M059J (cell line): ENCODE data around the gene DAPK2. TPM values are rescaled to one million over a fixed set of nuclear protein-coding genes. Genes with fewer than 3 reads are reported as not detected.
"Not testable (repeated sequence)": the region's sequence is repeated elsewhere in the genome, so short reads cannot be mapped to it uniquely, and the experiment has no call there.

Source experiments
- DNase-seq: peaks from one replicate; pipeline ENCODE4 v3.0.0-alpha.2; 2012; ENCODE audit warnings: low read depth
- total RNA-seq: library from RNA; depleted of rRNA; stranded (reverse); fragments of >200 nt; shearing (Covaris generic); gene quantifications from 2 replicates; pipeline ENCODE4 v1.2.3, GENCODE V29; 2014

Gene DAPK2
- total RNA-seq, 1 experiment from 2014 or later, result 7.3 TPM

- no peak for DNase-seq
These were observed 72.3 kb downstream of the DAPK2 start for GRCh38 chr15:63974021-63974420.

GRCh38 chr15:63973212-63974009 is 72.9 kb downstream of the DAPK2 start:
- peak; percentile 19 for DNase-seq

DNA sequence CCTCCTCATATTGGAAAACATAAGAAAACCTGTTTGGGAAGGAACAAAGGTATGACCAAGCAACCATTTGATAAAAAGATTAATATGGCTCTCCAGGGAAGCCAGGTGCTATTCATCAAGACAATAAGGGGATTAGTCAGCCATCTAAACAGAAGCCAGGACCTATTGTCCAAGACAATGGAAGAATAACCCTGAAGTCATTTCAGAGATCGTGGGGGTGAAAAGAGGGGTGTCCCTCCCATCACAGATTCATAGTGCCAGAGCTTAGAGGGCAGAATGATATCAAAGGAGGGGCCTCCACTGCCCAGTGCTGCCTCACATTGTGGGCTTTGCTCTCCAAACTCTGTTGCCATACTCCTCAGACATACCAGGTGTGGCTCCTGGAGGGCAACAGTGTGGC is 73.5 kb downstream of the DAPK2 start:
- no peak for DNase-seq

DNA sequence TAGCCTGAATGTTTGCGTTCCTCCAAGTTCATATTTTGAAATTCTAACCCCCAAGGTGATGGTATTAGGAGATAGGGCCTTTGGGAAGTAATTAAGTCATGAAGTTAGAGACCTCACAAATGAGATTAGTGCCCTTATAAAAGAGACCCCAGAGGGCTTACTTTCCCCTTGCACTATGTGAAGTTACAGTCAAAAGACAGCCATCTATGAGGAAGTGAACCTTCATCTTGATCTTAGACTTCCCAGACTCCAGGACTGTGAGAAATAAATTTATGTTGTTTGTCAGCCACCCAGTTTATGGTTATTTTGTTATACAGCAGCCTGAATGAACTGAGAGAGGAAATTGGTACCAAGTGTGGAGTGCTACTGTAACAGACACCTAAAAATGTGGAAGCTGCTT is 74.4 kb downstream of the DAPK2 start:
- no peak for DNase-seq

GRCh38 chr15:63971427-63971805 is 74.9 kb downstream of the DAPK2 start:
- DNase-seq, result no peak

DNA sequence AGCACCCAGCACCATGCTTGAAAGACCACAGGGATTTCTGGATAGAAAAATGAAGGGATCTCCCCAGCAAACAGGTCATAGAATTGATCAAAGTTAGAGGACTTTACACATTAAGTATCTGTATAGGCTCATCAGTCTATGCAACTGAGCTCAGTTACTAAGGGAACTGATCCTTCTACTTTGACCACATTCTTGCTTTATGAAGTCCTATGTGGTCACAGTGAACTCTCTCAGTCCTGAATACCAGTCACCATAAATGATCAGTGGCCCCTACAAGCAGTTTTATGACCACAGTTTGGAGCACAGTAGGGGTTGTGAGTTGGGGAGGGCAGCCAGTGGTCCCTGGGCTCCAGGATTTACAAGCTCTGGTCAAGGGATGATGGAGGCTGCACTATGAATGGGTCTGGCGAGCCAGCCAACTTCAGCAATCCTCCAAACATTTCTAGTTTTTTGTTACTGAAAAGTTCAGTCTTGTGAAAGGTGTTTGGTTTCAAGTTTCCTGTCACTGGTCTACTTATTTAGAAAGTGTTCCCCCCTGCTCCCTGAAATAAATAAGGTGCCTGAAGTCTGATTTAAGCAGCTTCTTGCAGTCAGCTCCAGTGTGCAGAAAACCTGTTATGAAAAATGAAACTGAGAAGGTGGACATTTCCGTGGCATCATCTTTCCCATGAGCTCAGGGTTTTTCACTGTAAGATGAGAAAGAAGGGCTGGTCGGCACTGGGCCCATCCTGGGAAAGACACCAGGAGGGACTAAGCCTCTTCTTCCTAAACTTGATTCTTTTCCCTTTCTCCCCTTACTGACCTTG is 75.5 kb downstream of the DAPK2 start:
- no peak for DNase-seq

DNA sequence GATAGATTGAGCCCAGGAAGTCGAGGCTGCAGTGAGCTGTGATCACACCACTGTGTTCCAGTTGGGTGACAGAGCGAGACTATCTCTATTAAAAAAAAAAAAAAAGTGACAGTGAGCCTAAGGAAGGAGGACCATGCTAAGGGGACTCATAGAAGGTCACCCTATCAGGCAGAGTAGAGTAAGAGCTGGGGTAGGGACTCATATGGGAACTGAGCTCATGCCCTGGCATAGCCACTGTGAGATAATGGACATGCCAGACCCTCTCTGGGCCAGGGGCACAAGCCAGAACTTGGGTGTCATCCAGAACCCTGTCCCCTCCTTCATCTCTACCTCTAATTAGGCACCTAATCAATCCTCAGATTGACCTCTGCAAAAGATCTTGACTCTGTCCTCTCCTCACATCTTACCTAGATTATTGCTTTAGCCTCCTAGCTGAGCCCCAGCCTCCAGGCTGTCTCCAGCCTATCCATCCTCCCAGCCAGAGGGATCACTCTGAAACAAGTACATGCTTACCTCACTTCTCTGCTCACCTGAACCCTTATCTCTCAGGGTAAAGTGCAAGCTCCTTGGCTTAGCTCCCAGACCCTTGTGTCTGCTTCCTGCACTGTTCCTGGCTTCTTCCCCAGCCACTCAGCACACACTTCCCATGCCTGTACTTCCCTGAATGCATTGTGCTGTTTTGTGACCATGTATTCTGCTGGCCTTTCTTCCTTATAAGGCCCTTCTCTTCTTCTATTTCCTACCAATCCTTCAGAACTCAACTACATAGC is 76.4 kb downstream of the DAPK2 start:
- DNase-seq, result no peak

GRCh38 chr15:63968700-63969099 is 77.6 kb downstream of the DAPK2 start:
- DNase-seq, result no peak

- no peak for DNase-seq
These were observed 78.2 kb downstream of the DAPK2 start for GRCh38 chr15:63968122-63968524.

- DNase-seq, result no peak
These were observed 78.7 kb downstream of the DAPK2 start for GRCh38 chr15:63967616-63968015.

GRCh38 chr15:63962947-63963721 is 83.2 kb downstream of the DAPK2 start:
- not testable (repeated sequence) for DNase-seq

- DNase-seq, result no peak
These were observed 92.8 kb downstream of the DAPK2 start for GRCh38 chr15:63953524-63953923.

GRCh38 chr15:63950911-63951481 is 95.3 kb downstream of the DAPK2 start:
- DNase-seq, result peak; percentile 90

GRCh38 chr15:63948971-63949370 is 97.3 kb downstream of the DAPK2 start:
- peak; percentile 80 for DNase-seq

DNA sequence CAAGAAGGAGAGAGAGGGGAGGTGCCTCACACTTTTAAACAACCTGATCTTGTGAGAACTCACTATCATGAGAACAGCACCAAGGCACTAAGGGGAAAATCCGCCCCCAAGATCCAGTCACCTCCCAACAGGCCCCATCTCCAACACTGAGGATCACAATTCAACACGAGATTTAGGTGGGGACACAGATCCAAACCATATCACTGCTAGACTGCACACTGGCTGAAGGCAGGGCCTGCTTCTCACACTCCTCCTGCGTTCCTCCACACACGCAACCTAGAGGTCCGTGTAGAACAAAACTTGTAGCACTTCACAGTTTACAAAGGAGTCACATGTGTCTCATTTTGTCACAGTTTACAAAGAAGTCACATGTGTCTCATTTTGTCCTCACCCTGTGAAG is 97.8 kb downstream of the DAPK2 start:
- DNase-seq, result no peak

- no peak for DNase-seq
These were observed 99.1 kb downstream of the DAPK2 start for GRCh38 chr15:63947228-63947627.

DNA sequence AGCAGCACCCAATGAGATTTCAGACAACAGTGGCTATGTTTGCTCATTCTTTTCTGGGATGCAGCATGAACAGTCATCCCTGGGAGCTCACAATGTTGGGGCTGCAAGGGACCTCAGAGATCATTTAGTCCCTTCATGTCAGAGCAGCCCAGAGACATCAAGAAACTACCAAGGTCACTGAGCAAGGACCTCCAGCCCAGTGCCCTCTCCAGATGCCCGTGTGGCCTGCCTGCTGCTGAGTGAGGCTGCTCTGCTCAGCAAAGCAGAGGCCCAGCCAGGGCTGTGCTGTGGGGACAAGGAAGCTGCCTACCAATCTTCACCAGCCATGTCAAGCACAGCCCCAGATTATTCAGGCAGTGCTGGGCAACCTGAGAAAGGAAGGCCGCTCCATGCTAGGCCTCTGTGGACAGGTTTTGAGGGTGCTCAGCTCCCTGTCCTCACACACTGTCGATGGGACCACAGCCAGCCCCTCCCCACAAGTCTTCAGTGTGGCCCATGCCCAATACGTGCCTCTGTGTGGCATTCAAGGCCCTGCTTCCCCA is 99.7 kb downstream of the DAPK2 start:
- DNase-seq, result peak; percentile 16

DNA sequence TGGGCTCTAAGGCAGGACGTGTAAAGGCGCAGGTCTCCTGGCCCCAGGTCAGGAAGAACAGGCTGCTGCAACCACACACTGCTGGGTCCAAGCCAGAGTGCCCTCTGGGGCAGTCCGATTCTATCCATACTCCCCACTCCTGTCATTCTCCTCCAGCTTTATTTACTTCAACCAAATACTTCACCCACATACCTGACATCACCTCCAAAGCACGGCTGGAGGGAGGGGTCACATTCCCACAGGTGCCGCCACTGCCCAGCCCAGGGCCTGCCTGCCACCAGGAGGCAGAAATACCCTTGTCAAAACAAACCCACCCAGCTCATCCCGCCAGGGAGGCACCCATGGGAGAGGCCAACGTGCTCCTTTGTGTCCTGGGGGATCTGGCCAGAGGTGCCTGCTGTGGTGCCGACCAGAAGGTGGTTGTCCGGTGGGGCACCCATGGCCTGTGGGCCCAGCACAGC is 100.4 kb downstream of the DAPK2 start:
- peak; percentile 95 for DNase-seq

DNA sequence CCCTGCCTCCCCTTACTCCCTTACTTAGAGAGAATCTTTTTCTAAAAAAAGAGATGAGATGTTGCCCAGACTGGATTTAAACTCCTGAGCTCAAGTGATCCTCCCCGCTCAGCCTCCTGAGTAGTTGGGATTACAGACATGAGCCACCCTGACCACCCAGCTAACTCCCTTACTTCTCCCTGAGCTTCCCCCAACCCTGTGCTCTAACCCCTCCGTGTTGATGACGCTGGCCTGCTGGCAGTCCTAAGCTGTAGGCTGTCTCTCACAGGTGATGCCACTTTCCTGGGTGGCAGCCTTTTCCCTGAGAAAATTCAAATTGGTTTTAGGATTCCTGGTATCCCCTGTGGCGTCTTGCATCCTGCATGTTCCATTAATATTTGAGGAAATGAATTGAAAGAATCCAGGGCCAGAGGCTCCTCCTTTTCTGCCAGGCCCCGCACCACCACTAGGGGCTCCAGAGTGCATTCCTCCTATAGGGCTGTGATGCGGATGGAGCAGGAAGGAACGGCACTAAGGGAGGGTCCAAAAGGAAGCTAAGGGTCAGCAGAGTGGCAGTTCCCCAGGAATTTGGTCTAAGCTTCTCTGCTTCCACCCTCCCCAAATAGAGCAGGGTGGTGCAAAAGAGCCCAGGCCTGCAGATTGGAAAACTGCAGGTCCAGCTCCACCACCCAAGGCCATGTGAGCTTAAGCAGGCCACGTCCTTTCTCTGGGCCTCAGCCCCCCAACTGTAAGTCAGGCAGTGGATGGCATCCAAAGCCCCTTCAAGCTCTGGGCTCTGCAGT is 101.1 kb downstream of the DAPK2 start:
- peak; percentile 80 for DNase-seq

DNA sequence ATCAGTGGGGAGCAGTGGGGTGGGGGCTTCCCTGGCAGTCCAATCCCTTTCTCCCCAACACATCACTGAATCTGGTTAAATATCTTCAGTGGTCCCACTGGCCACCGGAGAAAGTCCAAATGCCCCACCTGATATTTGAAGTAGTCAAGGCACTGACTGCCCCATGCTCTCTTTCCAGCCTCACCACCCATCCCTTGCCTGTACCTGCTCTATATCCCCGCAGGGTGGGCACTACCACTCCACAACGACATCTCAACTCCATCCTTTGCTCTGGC is 101.7 kb downstream of the DAPK2 start:
- no peak for DNase-seq
